Stimulated activated CD4-positive, alpha-beta T cell treated with anti-CD3 and anti-CD28 coated beads, Interleukin-1b, Interleukin-23, amount 100 ng/mL, for 24 hours (primary cell): ENCODE results near the gene RAB31.
A peak's percentile ranks its signal among the peaks of the same experiment; 100 is the strongest.
"Not testable (repeated sequence)": the region's sequence is repeated elsewhere in the genome, so short reads cannot be mapped to it uniquely, and the experiment has no call there.

Source experiments
- DNase-seq, 4 experiments: peaks; one replicate each; pipeline ENCODE4 v3.0.0-alpha.2; 2020; ENCODE audit warnings: low read depth in 4 of 4, low spot score in 1 of 4

RAB31 gene

GRCh38 chr18:9757827-9758621 is 49.9 kb downstream of the RAB31 start:
- DNase-seq, result no peak

- DNase-seq, result no peak
These were observed 50.5 kb downstream of the RAB31 start for GRCh38 chr18:9758624-9759075.

DNA sequence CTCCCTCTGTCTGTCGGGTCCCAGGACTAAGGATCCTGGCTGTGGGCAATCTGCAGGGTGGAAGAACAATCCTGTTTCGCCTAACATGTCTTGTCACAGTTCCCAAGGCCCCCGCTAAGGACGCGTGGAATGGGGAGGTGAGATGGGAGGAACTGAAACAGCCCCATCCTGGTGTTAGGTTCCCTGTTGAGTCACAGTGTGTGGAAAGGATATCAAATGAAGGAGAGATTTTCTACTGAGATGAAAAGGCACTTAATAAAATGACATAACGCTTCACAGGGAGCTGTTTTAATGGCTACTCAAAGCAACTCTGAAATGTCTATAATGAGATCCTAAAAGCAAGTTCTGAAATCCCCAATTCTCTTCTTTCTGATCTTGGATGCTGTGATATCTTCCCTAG is 52.5 kb downstream of the RAB31 start:
- no peak for DNase-seq

DNA sequence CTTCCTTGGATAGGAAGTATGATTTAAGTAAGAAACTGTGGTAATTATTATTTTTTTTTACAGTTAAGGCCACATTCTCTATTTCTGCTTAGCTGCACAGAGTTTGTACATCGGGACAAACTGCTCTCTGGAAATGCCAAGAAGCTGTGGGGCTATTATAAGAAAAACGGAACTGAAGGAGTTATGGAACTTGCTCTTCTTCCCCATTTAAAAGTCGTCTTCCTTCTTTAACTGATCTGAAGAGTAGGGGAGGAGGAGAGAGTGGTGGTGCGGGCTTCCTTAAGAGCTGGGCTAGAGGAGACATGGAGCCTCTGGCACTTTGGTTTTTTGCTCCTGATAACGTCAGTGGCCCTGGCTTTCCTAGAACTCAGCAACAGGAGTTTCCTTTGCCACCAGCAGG is 54.4 kb downstream of the RAB31 start:
- DNase-seq, result no peak

- DNase-seq, result no peak
These were observed 55.1 kb downstream of the RAB31 start for GRCh38 chr18:9763157-9763556.

DNA sequence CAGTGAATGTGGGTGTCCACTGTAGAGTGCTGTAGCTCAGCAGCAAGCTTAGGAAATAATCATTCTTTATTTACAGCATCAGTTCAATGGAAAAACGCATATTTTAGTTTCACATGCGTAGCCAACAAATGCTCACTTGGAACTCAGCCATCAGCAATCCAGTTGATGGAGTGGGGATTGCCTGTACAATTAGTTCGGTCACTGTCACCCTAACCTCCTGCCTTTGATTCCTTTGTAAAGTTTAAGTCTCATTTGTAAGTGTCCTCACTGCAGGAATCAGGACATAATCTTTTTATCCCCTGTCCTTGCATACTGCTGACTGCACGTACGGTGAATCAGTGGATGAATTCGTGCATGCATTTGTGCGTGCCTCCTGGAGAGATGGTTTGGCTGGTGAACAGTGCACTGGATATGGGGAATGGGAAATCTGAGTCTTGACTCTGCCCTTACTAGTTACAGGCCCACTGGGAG is 55.9 kb downstream of the RAB31 start:
- DNase-seq, result no peak

DNA sequence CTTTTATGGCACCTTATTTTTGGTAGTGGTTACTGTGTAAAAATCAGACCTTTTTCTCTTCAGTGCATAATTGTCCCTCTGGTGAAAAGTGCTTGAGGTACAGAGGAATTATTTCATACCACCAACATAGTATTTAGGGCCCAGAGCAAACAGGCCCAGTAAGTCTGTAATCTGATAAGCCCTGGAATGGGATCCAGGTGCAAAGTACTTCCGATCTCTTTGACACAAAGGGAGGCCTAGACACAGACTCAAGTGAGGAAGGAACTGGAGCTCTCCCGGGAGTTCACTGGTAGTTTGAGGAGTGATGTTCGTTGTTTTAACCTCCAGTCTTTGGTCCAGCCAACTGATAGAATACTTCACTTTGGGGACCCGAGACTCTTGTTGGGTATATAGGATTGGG is 57.4 kb downstream of the RAB31 start:
- no peak for DNase-seq

DNA sequence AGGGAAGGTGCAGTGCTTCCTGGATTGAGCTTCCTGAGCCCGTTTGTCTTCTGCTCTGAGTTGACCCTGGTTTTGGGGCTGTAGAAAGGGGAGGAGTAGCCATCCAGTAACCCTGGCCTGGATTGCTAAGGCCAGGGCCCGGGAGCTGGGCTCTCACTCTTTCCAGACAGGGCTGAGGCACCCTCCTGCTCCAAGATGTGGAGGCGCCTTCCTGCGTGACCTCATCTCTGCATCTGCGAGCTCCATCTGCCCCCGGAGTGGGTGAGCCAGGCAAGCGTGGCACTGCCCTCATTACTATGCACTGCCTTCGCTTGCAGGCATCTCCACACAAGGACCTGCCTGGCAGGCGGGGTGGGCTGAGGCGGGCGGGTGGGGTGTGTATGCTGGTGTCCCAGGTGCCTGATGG is 58.0 kb downstream of the RAB31 start:
- no peak for DNase-seq

- DNase-seq, result no peak
These were observed 58.6 kb downstream of the RAB31 start for GRCh38 chr18:9766740-9767139.

DNA sequence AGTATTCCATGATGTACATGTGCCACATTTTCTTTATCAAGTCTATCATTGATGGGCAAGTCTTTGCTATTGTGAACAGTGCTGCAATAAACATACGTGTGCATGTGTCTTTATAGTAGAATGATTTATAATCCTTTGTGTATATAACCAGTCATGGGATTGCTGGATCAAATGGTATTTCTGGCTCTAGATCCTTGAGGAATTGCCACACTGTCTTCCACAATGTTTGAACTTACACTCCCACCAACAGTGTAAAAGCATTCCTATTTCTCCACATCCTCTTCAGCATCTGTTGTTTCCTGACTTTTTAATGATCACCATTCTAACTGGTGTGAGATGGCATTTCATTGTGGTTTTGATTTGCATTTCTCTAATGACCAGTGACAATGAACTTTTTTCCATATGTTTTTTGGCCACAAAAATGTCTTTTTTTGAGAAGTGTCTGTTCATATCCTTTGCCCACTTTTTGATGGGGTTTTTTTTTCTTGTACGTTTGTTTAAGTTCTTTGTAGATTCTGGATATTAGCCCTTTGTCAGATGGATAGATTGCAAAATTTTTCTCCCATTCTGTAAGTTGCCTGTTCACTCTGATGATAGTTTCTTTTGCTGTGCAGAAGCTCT is 60.1 kb downstream of the RAB31 start:
- not testable (repeated sequence) for DNase-seq

DNA sequence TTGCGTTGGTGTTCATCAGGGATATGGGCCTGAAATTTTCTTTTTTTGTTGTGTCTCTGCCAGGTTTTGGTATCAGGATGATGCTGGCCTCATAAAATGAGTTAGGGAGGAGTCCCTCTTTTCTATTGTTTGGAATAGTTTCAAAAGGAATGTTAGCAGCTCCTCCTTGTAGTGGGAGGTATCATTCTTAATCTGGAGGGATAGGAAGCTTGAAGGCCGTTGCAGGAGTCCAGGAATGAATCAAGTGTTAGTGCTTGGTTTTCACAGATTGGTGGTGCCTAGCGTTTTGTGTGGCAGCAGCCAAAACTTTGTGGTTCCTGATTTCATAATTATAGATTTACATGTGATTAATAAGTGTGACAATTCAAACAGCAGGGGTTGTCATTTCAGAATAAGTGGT is 62.0 kb downstream of the RAB31 start:
- DNase-seq, result not testable (repeated sequence)

- peak; percentile 6 to 41 (median 29) for DNase-seq
These were observed 63.3 kb downstream of the RAB31 start for GRCh38 chr18:9771261-9771976.

DNA sequence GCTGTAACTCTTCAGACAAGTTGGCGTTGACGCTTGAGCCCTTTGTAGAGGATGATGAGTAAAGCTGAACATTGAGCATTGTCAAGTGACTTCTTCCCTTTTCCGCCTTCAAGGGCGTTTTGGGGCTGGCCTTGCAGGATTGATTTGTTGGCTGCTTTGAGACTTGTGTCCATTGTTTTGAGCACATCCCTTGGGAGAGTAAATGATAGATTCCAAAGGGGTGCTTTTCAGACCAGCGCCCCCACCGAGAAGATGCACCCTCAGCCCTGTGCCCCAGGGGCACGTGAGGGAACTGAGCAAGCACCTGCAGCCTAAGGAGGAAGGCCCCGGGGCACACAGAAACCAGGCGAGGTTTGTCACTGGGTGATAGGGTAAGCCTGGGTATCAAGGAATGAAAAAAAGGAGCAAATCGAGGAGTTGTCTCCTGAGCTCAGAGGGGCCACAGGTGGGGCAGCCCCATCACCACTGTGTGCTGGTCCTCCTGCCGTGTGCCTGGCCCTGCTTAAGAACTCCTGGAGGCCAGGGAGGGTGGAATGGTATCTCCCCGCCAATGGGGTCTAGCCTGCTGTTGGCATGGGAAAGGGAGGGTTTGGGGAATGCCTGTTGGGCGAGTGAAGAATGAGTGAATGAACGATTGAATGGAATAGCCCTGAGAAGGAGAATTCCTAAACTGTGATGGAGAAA is 64.0 kb downstream of the RAB31 start:
- DNase-seq, result no peak

DNA sequence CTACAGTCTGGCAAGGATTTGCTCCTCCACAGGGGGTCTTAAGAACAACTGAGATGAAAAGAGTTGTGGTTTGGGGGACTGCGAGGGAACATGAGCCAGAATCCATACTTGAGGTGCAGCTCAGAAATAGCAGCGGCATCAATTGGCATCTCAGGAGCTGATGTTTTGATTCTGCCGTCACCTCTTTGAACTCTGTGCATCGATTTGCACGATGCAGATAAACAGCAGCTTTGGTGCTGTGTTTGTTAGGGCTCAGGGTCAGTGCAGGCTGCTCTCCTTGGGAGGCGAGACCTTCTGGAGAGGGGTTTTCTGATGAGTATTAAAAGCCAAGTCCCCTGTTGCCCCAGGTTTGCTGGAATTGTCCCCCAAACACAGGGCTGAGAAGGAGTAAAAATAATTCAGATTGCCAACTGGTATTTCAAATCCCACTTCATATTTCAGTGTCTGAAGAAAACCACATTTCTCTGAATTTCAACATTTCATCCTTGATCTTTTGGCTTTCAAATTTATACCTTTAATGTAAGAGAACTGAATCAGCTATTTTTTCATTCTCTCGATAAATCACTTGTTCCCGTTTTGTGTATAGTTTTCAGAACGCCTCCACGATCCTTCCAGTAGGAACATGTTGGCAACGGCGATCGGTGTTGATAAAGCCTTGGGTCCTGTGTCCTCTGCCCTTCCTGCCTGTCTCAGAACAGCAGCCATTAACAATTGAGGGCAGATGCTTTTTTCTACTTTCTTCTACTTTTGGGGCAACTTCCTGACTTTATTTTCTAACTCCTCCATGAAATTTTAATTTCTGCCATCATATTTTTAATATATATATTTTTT is 65.0 kb downstream of the RAB31 start:
- DNase-seq, result no peak

- no peak for DNase-seq
These were observed 66.0 kb downstream of the RAB31 start for GRCh38 chr18:9774150-9774549.

- DNase-seq, result no peak
These were observed 67.1 kb downstream of the RAB31 start for GRCh38 chr18:9775178-9775577.

DNA sequence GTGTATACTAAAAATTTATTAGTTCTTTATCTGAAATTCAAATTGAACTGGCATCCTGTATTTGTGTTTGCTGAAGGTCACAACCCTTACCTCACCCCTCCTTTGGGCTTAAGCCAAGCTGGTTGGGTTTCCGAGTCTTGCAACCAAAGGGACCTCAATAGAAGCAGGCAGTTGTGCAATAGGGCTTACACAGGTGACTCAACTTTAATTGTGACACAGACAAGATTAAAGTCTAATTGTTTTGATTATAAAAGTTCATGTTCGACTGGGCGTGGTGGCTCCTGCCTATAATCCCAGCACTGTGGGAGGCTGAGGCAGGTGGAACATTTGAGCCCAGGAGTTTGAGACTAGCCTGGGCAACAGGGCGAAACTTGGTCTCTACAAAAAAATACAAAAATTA is 71.5 kb downstream of the RAB31 start:
- DNase-seq, result no peak

DNA sequence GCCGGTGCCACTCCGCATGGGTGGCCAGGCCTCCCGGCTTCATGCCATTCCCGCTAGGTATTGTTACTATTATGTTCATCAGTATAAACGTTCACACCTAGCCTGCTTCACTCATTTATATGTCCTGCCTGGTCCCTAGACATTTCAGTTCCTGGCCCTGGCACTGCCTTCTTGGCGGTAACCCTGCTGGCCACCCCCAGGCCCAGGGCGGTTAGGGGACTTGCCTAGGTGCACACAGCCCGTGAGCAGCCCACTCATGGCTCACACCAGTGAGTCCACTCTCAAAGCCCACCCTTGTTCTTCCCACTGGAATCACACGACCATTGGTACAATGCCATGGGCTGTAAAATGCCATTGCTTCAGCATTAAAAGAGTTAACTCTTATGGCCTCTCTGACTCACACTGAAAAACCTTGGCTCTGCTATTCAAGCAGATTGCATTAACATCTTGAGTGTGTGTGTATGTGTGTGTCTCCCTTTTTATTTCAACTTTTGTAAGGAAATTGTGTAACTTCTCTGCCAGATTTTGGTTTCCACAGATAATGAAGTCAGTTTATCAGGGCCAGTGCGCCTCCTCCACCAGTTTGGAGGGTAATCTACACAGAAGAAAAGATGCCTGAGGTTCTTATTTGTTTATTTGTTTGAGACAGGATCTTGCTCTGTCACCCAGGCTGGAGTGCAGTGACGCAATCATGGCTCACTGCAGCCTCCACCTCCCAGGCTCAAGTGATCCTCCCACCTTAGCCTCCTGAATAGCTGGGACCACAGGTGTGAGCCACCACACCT is 74.2 kb downstream of the RAB31 start:
- DNase-seq, result no peak

DNA sequence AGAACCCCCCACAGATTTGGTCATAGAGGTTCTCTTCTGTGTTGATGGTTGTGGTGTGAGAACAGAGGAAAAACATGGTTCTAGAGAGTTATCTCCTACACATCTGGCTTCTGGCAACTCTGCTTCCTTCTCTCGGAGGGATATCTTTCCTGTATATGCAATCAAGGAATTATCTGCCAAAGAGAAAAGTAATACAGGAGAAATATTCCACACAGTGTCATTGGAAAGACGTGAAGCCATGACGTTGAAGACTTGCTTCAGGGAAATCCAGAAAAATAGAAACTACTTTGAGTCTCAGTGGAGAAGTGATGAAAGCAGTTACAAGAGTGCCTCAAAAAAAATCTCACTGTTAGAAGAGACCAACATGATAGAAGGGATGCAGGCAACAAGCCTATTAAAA is 78.5 kb downstream of the RAB31 start:
- no peak for DNase-seq

- DNase-seq, result no peak
These were observed 78.9 kb downstream of the RAB31 start for GRCh38 chr18:9787036-9787435.
